GM21529 (cell line): ENCODE results near the gene HBE1.
"Not testable (repeated sequence)": the region's sequence is repeated elsewhere in the genome, so short reads cannot be mapped to it uniquely, and the experiment has no call there.

Source experiments
- ATAC-seq: cut with Tn5 transposase; IDR thresholded peaks from one replicate; pipeline ENCODE4 v1.9.1; 2021; ENCODE audit not compliant: unreplicated experiment

HBE1 gene

GRCh38 chr11:5285703-5286340 lies 16.1 kb upstream of the HBE1 start:
- ATAC-seq: no peak

GRCh38 chr11:5284637-5285036 lies 14.9 kb upstream of the HBE1 start:
- no peak for ATAC-seq

GRCh38 chr11:5283882-5284281 lies 14.1 kb upstream of the HBE1 start:
- no peak for ATAC-seq

- no peak for ATAC-seq
Measured at GRCh38 chr11:5283086-5283485, 13.3 kb upstream of the HBE1 start.

- no peak for ATAC-seq
Measured at GRCh38 chr11:5282628-5283027, 12.9 kb upstream of the HBE1 start.

GRCh38 chr11:5281596-5281995 lies 11.9 kb upstream of the HBE1 start:
- no peak for ATAC-seq

- peak; percentile 95 for ATAC-seq
Measured at GRCh38 chr11:5280582-5281102, 10.9 kb upstream of the HBE1 start.

- no peak for ATAC-seq
Measured at GRCh38 chr11:5279471-5280090, 9.8 kb upstream of the HBE1 start.

GRCh38 chr11:5277807-5278382 lies 8.2 kb upstream of the HBE1 start:
- ATAC-seq: no peak

GRCh38 chr11:5276697-5277096 lies 7.0 kb upstream of the HBE1 start:
- ATAC-seq: no peak

- ATAC-seq: no peak
Measured at GRCh38 chr11:5275369-5276110, 5.8 kb upstream of the HBE1 start.

- no peak for ATAC-seq
Measured at GRCh38 chr11:5274395-5274794, 4.7 kb upstream of the HBE1 start.

GRCh38 chr11:5272395-5273017 lies 2.8 kb upstream of the HBE1 start:
- no peak for ATAC-seq

- ATAC-seq: no peak
Measured at GRCh38 chr11:5267033-5267563, 2.6 kb downstream of the HBE1 start.

GRCh38 chr11:5266609-5267008 lies 3.1 kb downstream of the HBE1 start:
- ATAC-seq: no peak

- ATAC-seq: no peak
Measured at GRCh38 chr11:5265832-5266231, 3.9 kb downstream of the HBE1 start.

GRCh38 chr11:5258543-5259262 lies 11.0 kb downstream of the HBE1 start:
- no peak for ATAC-seq

GRCh38 chr11:5257296-5257695 lies 12.4 kb downstream of the HBE1 start:
- ATAC-seq: no peak

GRCh38 chr11:5254646-5255413 lies 14.9 kb downstream of the HBE1 start, which contains the start of gene HBG2:
HBG2 (minus strand) TSS chr11:5254781; CDS start chr11:5254728, 53 bp downstream.
- not testable (repeated sequence) for ATAC-seq
